ENCODE measurements around the gene CDC6.

Gene CDC6

DNA sequence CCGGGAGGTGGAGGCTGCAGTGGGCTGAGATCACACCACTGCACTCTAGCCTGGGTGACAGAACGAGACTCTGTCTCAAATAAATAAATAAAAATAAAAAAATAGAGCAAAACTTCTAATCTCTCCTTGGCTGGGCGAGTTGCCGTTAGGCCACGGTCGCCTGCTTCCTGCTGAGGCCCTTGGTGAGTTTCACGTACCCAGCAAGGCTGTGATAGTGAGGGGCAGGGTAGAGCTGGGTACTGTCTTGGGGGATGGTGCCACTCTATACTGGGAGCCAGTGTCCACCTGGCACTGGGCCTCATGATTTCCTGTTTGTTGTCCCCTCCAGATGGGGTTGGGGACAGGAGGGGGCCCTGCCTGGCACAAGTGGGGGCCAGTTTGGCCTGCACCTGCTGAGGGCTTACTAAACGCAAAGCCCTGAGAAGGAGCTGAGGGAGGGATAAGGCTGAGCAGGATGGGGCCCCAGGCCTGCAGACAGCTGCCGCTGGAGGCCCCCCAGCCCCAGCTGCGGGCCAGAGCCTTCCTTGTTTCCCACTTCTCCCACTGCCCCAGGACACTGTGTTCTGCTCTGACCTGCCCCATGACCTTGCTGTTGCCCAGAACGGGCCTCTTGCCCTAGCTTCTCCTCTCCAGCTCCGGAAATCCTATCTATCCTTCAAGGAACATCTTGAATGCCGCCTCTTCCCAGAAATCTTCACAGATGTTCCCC, 51.4 kb downstream of the CDC6 start:
- TF ChIP-seq, protein P1, sequence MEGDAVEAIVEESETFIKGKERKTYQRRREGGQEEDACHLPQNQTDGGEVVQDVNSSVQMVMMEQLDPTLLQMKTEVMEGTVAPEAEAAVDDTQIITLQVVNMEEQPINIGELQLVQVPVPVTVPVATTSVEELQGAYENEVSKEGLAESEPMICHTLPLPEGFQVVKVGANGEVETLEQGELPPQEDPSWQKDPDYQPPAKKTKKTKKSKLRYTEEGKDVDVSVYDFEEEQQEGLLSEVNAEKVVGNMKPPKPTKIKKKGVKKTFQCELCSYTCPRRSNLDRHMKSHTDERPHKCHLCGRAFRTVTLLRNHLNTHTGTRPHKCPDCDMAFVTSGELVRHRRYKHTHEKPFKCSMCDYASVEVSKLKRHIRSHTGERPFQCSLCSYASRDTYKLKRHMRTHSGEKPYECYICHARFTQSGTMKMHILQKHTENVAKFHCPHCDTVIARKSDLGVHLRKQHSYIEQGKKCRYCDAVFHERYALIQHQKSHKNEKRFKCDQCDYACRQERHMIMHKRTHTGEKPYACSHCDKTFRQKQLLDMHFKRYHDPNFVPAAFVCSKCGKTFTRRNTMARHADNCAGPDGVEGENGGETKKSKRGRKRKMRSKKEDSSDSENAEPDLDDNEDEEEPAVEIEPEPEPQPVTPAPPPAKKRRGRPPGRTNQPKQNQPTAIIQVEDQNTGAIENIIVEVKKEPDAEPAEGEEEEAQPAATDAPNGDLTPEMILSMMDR (IDR thresholded peaks at IDR 0.05; ENCODE audit: insufficient read depth, low read length, missing control alignments) = no peak
- DNase-seq (ENCODE audit: low read depth, low spot score) = no peak
- no peak overlapping the region for H3K4me3 ChIP-seq (ENCODE audit: low read depth, low read length)
- CTCF ChIA-PET = interaction anchor here (1.1 to 9.6 kb wide), 3 partner anchors 15 to 76 kb away, joined by 3 to 79 read pairs (median 4); no protein-coding TSS in a partner anchor
- POLR2A ChIA-PET = no interaction called here

DNA sequence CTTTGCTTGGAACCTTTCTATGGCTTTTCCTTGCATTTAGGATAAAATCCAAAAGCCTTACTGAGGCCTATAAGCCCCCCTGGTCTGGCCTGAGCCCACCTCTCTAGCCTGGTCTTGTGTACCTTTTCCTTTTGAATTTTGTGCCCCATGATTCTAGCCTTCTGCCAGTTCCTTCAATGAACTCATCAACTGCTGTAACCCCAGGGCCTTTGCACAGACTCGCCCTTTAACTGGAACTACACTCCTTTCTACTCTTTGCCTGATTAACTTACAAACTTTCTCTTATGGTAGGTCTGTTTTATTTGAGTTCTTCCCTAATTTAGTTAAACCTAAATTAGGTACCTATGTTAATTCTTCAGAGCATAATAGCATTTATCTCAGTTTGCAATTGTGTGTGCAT, 52.6 kb downstream of the CDC6 start:
- CTCF ChIA-PET = interaction anchor here (1.6 to 23.6 kb wide), 3 partner anchors 12 to 36 kb away, joined by 4 to 649 read pairs (median 79); partner anchors contain the start of gene RARA
- DNase-seq (ENCODE audit: low read depth, low spot score) = no peak
- H3K4me3 ChIP-seq (ENCODE audit: low read depth, low read length) = no peak overlapping the region
- POLR2A ChIA-PET = no interaction called here
- TF ChIP-seq, protein P1 (IDR thresholded peaks at IDR 0.05; ENCODE audit: insufficient read depth, low read length, missing control alignments) = no peak

DNA sequence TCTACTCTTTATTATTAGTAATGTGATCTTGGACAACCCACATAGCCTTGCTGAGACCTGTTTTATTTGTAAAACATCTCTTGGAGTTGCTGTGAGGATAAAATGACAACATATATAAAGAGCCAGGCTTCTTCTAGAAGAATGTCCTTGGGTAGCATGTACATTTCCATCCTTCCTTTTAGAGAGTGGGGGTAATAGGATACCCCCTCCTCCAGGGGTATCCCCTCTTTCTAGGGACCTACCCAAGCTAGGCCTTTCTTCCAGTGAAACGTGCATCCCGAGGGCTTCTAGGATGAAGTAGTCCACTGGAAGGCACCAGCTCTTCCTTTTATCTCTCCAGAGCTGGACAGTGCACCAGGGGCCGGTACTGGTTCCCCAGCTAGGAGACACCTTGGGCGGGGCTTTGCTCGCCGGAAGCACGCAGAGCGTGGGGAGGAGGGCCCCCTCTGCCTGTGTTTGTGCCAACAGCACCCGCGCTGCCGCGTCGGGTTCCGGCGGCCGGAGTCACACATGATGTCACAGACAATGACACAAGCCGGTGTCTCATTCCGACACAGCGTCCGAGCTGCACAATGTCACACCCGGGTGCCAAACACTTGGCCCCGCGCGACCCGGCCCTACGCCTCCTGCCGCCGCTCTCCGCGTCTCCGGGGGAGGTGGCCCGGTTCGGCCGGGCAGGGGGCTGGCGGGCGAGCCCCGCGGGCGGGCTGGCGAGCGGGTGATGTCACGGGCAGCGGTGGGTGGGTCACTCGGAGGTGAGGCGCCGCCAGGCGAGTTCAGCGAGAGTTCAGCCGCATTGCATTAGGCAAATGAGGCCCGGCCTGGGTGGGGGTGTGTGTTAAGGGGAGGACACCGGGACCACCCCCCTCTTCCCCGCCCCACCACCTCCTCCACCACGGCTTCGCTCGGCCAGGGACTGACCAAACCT, 53.5 kb downstream of the CDC6 start:
- TF ChIP-seq, protein P1 (IDR thresholded peaks at IDR 0.05; ENCODE audit: insufficient read depth, low read length, missing control alignments) = no peak
- ChIA-PET POLR2A (no interaction called here), CTCF (interaction anchor here (1.6 to 23.6 kb wide), 3 partner anchors 13 to 36 kb away, joined by 4 to 649 read pairs (median 79); partner anchors contain the start of gene RARA)
- peak overlapping the region; percentile 62 for H3K4me3 ChIP-seq (ENCODE audit: low read depth, low read length)
- no peak for DNase-seq (ENCODE audit: low read depth, low spot score)

DNA sequence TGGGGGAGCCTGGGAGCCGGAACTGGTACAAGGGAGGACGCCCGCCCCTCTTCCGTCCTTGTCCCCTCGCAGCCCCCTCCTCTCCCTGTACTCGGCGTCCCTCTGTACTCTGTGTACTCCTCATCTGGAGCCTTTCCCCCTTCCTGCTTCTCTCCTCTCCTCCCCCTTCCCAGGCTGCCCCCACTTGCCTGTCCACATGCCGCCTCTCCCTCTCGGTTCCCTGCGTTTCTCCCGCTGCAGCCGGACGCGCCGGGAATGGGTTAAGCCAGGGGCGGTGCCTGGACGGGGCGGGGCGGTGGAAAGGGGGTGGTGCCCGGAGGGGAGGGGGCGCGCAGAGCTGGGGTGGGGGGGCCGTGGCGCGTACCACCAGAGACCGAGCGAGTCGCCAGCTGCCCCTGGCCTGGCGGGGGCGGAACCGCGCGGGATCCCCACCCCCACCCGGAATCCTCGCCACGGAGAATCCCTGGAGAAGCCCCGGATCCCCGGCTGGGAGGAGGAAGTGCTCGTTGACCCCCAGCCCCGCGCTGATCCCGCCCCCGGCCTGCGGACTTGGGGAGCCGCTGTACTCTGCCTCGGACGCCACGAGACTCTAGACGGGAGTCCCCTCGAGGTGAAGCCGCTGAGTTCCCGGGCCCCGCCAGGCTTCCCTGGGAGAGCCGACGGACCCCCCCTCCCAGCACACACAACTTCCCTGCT, 54.3 kb downstream of the CDC6 start:
- DNase-seq (ENCODE audit: low read depth, low spot score) = no peak
- TF ChIP-seq, protein P1 (IDR thresholded peaks at IDR 0.05; ENCODE audit: insufficient read depth, low read length, missing control alignments) = no peak
- ChIA-PET CTCF (interaction anchor here (1.0 to 23.6 kb wide), 4 partner anchors 12 to 140 kb away, joined by 3 to 649 read pairs (median 42); partner anchors contain the start of gene RARA), POLR2A (no interaction called here)
- H3K4me3 ChIP-seq (ENCODE audit: low read depth, low read length) = peak overlapping the region; percentile 62

DNA sequence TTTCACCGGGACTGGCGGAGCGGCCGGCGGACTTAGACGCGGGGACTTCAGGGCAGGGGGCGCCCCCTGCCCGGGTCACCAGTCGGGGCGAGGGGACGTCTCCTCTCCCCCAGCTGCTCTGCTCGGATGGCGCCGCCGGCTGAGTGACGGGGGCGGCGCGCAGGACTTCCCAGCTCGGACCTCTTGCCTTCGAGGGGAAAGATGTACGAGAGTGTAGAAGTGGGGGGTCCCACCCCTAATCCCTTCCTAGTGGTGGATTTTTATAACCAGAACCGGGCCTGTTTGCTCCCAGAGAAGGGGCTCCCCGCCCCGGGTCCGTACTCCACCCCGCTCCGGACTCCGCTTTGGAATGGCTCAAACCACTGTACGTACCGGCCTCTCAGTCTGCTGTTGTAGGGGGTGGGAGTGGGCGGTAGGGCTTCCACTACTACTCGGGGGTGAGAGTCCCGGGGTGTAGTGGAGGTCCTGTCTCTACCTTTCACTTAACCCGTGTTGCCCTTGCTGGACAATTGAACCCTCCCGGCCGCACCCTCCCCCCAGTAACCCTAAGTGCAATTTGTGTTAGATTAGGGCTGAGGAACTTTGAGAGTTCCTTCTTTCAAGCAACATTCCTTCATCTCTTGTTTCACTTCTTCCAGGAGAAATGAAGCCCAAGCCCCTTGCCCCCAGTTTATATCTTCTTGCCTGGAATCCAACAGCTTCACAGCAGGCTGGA, 55.0 kb downstream of the CDC6 start:
- CTCF ChIA-PET = interaction anchor here (1.0 to 23.6 kb wide), 4 partner anchors 12 to 140 kb away, joined by 3 to 649 read pairs (median 44); partner anchors contain the start of gene RARA
- H3K4me3 ChIP-seq (ENCODE audit: low read depth, low read length) = peak overlapping the region; percentile 62
- POLR2A ChIA-PET = no interaction called here

More for the DNA sequence above, 55.0 kb downstream of the CDC6 start:
- no peak for DNase-seq (ENCODE audit: low read depth, low spot score)
- TF ChIP-seq, protein P1 (IDR thresholded peaks at IDR 0.05; ENCODE audit: insufficient read depth, low read length, missing control alignments) = no peak

Measured in AG04449 (cell line).